Psoas muscle (tissue), 8 donors: ENCODE measurements around the gene NUAK2. TPM values are rescaled to one million over a fixed set of nuclear protein-coding genes. Genes with fewer than 3 reads are reported as not detected.
A peak's percentile ranks its signal among the peaks of the same experiment; 100 is the strongest.

ENCODE experiments used
- ATAC-seq, 4 donors: fragments of 200-7000 bp; cut with Tn5 transposase; one replicate each; pipeline ENCODE4 v1.9.1; 2020; ENCODE audit warnings: moderate library complexity in 3 of 4, mild to moderate bottlenecking in 2 of 4
- DNase-seq, 2 donors: peaks; one replicate each; pipeline ENCODE4 v3.0.0-alpha.2; 2020
- H3K27ac ChIP-seq: fragments of 200-600 bp; one replicate; pipeline ENCODE4 v1.8.0; 2022
- H3K27me3 ChIP-seq, 3 donors: fragments of 200-600 bp in 1 of 3; one replicate each; pipeline versions ENCODE4 v1.6.1 to v1.8.0; 2013 to 2022; ENCODE audit warnings: low read length in 2 of 3, mild to moderate bottlenecking in 2 of 3, moderate library complexity in 1 of 3; ENCODE audit not compliant: insufficient read depth in 3 of 3
- H3K36me3 ChIP-seq, 2 donors: fragments of 200-600 bp in 1 of 2; one replicate each; pipeline versions ENCODE4 v1.6.1 to v1.8.0; 2013 to 2022; ENCODE audit warnings: low read depth in 1 of 2, mild to moderate bottlenecking in 1 of 2, moderate library complexity in 1 of 2; ENCODE audit not compliant: insufficient read depth in 1 of 2
- H3K4me1 ChIP-seq: fragments of 200-600 bp; one replicate; pipeline ENCODE4 v1.8.0; 2022
- H3K4me3 ChIP-seq: fragments of 200-600 bp; one replicate; pipeline ENCODE4 v1.8.0; 2022; ENCODE audit warnings: mild to moderate bottlenecking
- H3K9me3 ChIP-seq: fragments of 200-600 bp; one replicate; pipeline ENCODE4 v1.8.0; 2022
- CTCF ChIP-seq: fragments of 200-600 bp; IDR thresholded peaks from one replicate; pipeline ENCODE4 v1.8.0; 2022; ENCODE audit warnings: antibody characterized with exemption
- WGBS, 3 donors: extraction: QIAGEN DNeasy Blood & Tissue Kit; methylation state at CpG; one replicate each; pipeline versions ENCODE4 v1.1.6 to v1.1.7; 2013; 5-methylcytosine and 5-hydroxymethylcytosine counted together
- intact Hi-C, 2 donors: fragments of 100-400 bp; cut with DNase I; formaldehyde crosslinking; loops; one replicate each; pipeline versions ENCODE4 v1.11.0 to v1.14.2; 2022
- polyA plus RNA-seq, 3 donors: library from polyadenylated mRNA; stranded (reverse); fragments of 200-250 nt; gene quantifications; one replicate each; pipeline ENCODE4 v1.2.3, GENCODE V29; 2013
- total RNA-seq, 4 donors: library from RNA; stranded (reverse); fragmentation: NEBNext Ultra II Directional in 2 of 4; extraction: Animal tissue kit (Norgen Biotek cat#: 25700) in 2 of 4; gene quantifications; one replicate each; pipeline versions ENCODE4 v1.2.1 to v1.2.4, GENCODE V29; 2021 to 2023
- donor health status: healthy with polysubstance abuse.
- donor health status: DM: no; HTN: no; CAD: no; lungs with moderate emphysema.
- donor health status: Bipolar disorder and iron deficiency.
- donor health status: healthy.
- donor health status: DM: yes; HTN: yes; CAD: no.
- donor health status: DM: no; HTN: no; CAD: no.
- donor health status: DM: no; HTN: no; CAD: no.
- donor health status: DM: yes; HTN: yes; CAD: no.

Gene NUAK2
- total and polyA plus RNA-seq, 7 donors = 0.20 to 1.3 (median 0.55) TPM

GRCh38 chr1:205328476-205328875 lies 6.9 kb upstream of the NUAK2 start:
- 23 to 33% (median 26%) methylated on average over 4 of the region's 4 CpGs for WGBS, 3 donors

GRCh38 chr1:205326812-205327466 lies 5.4 kb upstream of the NUAK2 start:
- peak in 3 of 4 donors; percentile 18 to 45 (median 33) for ATAC-seq
- TF ChIP-seq CTCF = no peak

More at GRCh38 chr1:205328476-205328875, 6.9 kb upstream of the NUAK2 start:
- Histone ChIP-seq H3K4me3 (no peak overlapping the region), H3K4me1 (peaks cover 41% of the 10 kb centered on the region), H3K27me3 (no peaks in the 10 kb centered on the region), H3K9me3 (no peaks in the 10 kb centered on the region), H3K27ac (peak overlapping the region; percentile 55), H3K36me3 (no peaks in the 10 kb centered on the region)
- ATAC-seq (peak; percentile 26 to 51 (median 38)), DNase-seq (no peak)
- intact Hi-C loops = no loop called here
- TF ChIP-seq CTCF = no peak

GRCh38 chr1:205325334-205325884 lies 3.9 kb upstream of the NUAK2 start:
- H3K4me3 ChIP-seq = no peak overlapping the region
- no peaks in the 10 kb centered on the region for H3K36me3 ChIP-seq
- no peak for DNase-seq
- H3K27me3 ChIP-seq = no peaks in the 10 kb centered on the region
- intact Hi-C loops = loop anchor here (1.0 kb wide), 1 partner anchor 52 kb away; no protein-coding TSS in a partner anchor
- no peak overlapping the region for H3K27ac ChIP-seq
- ATAC-seq = peak; percentile 50 to 57 (median 56)
- whole genome bisulfite sequencing, 3 donors = 32 to 36% (median 33%) methylated on average over 6 of the region's 6 CpGs
- peak; percentile 83 for TF ChIP-seq CTCF
- no peaks in the 10 kb centered on the region for H3K9me3 ChIP-seq
- H3K4me1 ChIP-seq = peaks cover 19% of the 10 kb centered on the region

More at GRCh38 chr1:205326812-205327466, 5.4 kb upstream of the NUAK2 start:
- intact Hi-C loops = no loop called here
- Histone ChIP-seq H3K4me1 (peaks cover 30% of the 10 kb centered on the region), H3K27me3 (no peaks in the 10 kb centered on the region), H3K27ac (no peak overlapping the region), H3K36me3 (no peaks in the 10 kb centered on the region), H3K9me3 (no peaks in the 10 kb centered on the region), H3K4me3 (no peak overlapping the region)
- WGBS, 3 donors = 67 to 87% (median 69%) methylated on average over 11 of the region's 11 CpGs
- no peak for DNase-seq

- no peak overlapping the region for H3K4me3 ChIP-seq
- ATAC-seq = no peak
- no peaks in the 10 kb centered on the region for H3K27me3 ChIP-seq
- peaks cover 14% of the 10 kb centered on the region for H3K4me1 ChIP-seq
- intact Hi-C loops = loop anchor here (1.0 kb wide), 1 partner anchor 51 kb away; no protein-coding TSS in a partner anchor
- no peaks in the 10 kb centered on the region for H3K9me3 ChIP-seq
- TF ChIP-seq CTCF = no peak
- WGBS, 3 donors = 55 to 74% (median 60%) methylated on average over 6 of the region's 6 CpGs
- no peak for DNase-seq
- H3K27ac ChIP-seq = no peak overlapping the region
- H3K36me3 ChIP-seq = no peaks in the 10 kb centered on the region
Observed at GRCh38 chr1:205324781-205325180, 3.2 kb upstream of the NUAK2 start.
